ENCODE results near the gene SERPIND1. TPM values are rescaled to one million over a fixed set of nuclear protein-coding genes. Genes with fewer than 3 reads are reported as not detected.

SERPIND1 gene
- polyA plus RNA-seq, 1 donor from 2014 or later: not detected

DNA sequence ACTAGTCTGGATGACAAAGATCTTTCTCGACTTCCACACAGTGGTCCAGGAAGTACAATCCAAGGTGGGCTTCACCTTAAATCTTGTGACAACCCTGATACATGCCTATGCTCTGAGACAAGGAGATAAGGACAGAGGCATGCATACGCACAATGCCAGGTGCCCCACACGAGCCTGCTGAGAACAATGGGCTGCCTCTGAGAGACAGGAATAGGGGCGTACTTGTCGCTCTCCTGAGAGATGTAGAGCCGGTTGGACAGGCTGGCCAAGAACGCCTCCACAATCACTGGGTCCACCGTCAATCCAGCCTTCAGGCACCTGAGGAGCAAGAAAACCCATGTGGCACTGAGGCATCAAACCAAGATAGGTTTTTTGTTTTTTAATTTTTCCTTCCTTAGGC, 25.5 kb downstream of the SERPIND1 start:
- Histone ChIP-seq H3K4me3 (ENCODE audit: low read length) (no peak overlapping the region), H3K4me2 (ENCODE audit: low read length) (no peak overlapping the region), H3K9ac (ENCODE audit: low read length) (no peak overlapping the region), H3F3A (ENCODE audit: insufficient read depth, low read length, poor library complexity, severe bottlenecking) (no peaks in the 10 kb centered on the region), H3K27me3 (ENCODE audit: insufficient read depth, low read depth, low read length) (no peaks in the 10 kb centered on the region), H3K9me3 (ENCODE audit: low read length) (no peaks in the 10 kb centered on the region), H3K79me2 (replicated peaks; ENCODE audit: insufficient read depth, low read length) (no peaks in the 10 kb centered on the region), H4K20me1 (ENCODE audit: insufficient read depth) (no peaks in the 10 kb centered on the region), H3K9me2 (ENCODE audit: insufficient read depth, low read length) (no peaks in the 10 kb centered on the region), H2AFZ (ENCODE audit: low read depth, low read length) (no peak overlapping the region), H3K36me3 (ENCODE audit: insufficient read depth, low read length) (no peaks in the 10 kb centered on the region), H3K27ac (ENCODE audit: low read length) (no peak overlapping the region)
- no peak for TF ChIP-seq CTCF (IDR thresholded peaks at IDR 0.05; ENCODE audit: poor library complexity, severe bottlenecking)
- no peak for TF ChIP-seq SMC3 (conservative IDR thresholded peaks at IDR 0.05; ENCODE audit: poor library complexity)
- TF ChIP-seq POLR2AphosphoS5 (IDR thresholded peaks at IDR 0.05): no peak
- TF ChIP-seq, protein P1, sequence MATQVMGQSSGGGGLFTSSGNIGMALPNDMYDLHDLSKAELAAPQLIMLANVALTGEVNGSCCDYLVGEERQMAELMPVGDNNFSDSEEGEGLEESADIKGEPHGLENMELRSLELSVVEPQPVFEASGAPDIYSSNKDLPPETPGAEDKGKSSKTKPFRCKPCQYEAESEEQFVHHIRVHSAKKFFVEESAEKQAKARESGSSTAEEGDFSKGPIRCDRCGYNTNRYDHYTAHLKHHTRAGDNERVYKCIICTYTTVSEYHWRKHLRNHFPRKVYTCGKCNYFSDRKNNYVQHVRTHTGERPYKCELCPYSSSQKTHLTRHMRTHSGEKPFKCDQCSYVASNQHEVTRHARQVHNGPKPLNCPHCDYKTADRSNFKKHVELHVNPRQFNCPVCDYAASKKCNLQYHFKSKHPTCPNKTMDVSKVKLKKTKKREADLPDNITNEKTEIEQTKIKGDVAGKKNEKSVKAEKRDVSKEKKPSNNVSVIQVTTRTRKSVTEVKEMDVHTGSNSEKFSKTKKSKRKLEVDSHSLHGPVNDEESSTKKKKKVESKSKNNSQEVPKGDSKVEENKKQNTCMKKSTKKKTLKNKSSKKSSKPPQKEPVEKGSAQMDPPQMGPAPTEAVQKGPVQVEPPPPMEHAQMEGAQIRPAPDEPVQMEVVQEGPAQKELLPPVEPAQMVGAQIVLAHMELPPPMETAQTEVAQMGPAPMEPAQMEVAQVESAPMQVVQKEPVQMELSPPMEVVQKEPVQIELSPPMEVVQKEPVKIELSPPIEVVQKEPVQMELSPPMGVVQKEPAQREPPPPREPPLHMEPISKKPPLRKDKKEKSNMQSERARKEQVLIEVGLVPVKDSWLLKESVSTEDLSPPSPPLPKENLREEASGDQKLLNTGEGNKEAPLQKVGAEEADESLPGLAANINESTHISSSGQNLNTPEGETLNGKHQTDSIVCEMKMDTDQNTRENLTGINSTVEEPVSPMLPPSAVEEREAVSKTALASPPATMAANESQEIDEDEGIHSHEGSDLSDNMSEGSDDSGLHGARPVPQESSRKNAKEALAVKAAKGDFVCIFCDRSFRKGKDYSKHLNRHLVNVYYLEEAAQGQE (IDR thresholded peaks at IDR 0.05; ENCODE audit: borderline replicate concordance): no peak
- no peak for TF ChIP-seq TAF1 (IDR thresholded peaks at IDR 0.05; ENCODE audit: low read depth)
- no peak for TF ChIP-seq EP300 (conservative IDR thresholded peaks at IDR 0.05; ENCODE audit: poor library complexity, severe bottlenecking)
- no peak for TF ChIP-seq RAD21 (conservative IDR thresholded peaks at IDR 0.05)
- TF ChIP-seq MXI1 (conservative IDR thresholded peaks at IDR 0.05; ENCODE audit: poor library complexity, severe bottlenecking): no peak
- no peak for TF ChIP-seq EZH2 (IDR thresholded peaks at IDR 0.05; ENCODE audit: borderline replicate concordance, insufficient read depth, low read length, poor library complexity, severe bottlenecking)

GRCh38 chr22:20802452-20802851, 28.5 kb downstream of the SERPIND1 start:
- H3F3A ChIP-seq (ENCODE audit: insufficient read depth, low read length, poor library complexity, severe bottlenecking): no peaks in the 10 kb centered on the region
- H3K27me3 ChIP-seq (ENCODE audit: insufficient read depth, low read depth, low read length): no peaks in the 10 kb centered on the region
- no peaks in the 10 kb centered on the region for H4K20me1 ChIP-seq (ENCODE audit: insufficient read depth)
- no peaks in the 10 kb centered on the region for H3K79me2 ChIP-seq (replicated peaks; ENCODE audit: insufficient read depth, low read length)
- no peak overlapping the region for H3K27ac ChIP-seq (ENCODE audit: low read length)
- no peak overlapping the region for H3K4me3 ChIP-seq (ENCODE audit: low read length)
- no peak overlapping the region for H2AFZ ChIP-seq (ENCODE audit: low read depth, low read length)
- H3K9me3 ChIP-seq (ENCODE audit: low read length): no peaks in the 10 kb centered on the region
- H3K9ac ChIP-seq (ENCODE audit: low read length): no peak overlapping the region
- no peak for TF ChIP-seq TAF1 (IDR thresholded peaks at IDR 0.05; ENCODE audit: low read depth)
- TF ChIP-seq POLR2AphosphoS5 (IDR thresholded peaks at IDR 0.05): no peak
- TF ChIP-seq CTCF (IDR thresholded peaks at IDR 0.05; ENCODE audit: poor library complexity, severe bottlenecking): no peak
- TF ChIP-seq MXI1 (conservative IDR thresholded peaks at IDR 0.05; ENCODE audit: poor library complexity, severe bottlenecking): no peak
- TF ChIP-seq EZH2 (IDR thresholded peaks at IDR 0.05; ENCODE audit: borderline replicate concordance, insufficient read depth, low read length, poor library complexity, severe bottlenecking): no peak
- no peak for TF ChIP-seq SMC3 (conservative IDR thresholded peaks at IDR 0.05; ENCODE audit: poor library complexity)
- no peak for TF ChIP-seq RAD21 (conservative IDR thresholded peaks at IDR 0.05)
- TF ChIP-seq, protein P1 (IDR thresholded peaks at IDR 0.05; ENCODE audit: borderline replicate concordance): no peak
- no peak for TF ChIP-seq EP300 (conservative IDR thresholded peaks at IDR 0.05; ENCODE audit: poor library complexity, severe bottlenecking)
- H3K36me3 ChIP-seq (ENCODE audit: insufficient read depth, low read length): peaks cover 6% of the 10 kb centered on the region
- no peak overlapping the region for H3K4me2 ChIP-seq (ENCODE audit: low read length)
- H3K9me2 ChIP-seq (ENCODE audit: insufficient read depth, low read length): no peaks in the 10 kb centered on the region
